K562 (cell line): ENCODE results near the gene GRIK2. TPM values are rescaled to one million over a fixed set of nuclear protein-coding genes. Genes with fewer than 3 reads are reported as not detected.

Experiments
- ATAC-seq: fragments of 200-7000 bp; cut with Tn5 transposase; 3 replicates; pipeline ENCODE4 v1.9.1; 2020; ENCODE audit warnings: moderate library complexity
- BruUV-seq: library from RNA; stranded (reverse); fragments of 400-500 nt; replicated peaks from 2 replicates; lab custom pipeline; 2021; lab: Mats Ljungman, UMichigan
- CTCF ChIA-PET: fragments of 300-600 bp; formaldehyde crosslinking; extraction: SDS; loops from one replicate; lab custom pipeline; 2021; ENCODE audit warnings: low intra/inter-chr PET ratio; lab: Yijun Ruan, JAX
- POLR2A ChIA-PET: fragments of 300-600, 350-650 bp; sonication (Branson Sonifier 250); formaldehyde crosslinking; extraction: SDS; loops from one replicate; lab custom pipeline; 2021; ENCODE audit warnings: antibody characterized with exemption, inconsistent platforms; lab: Yijun Ruan, JAX
- DNase-seq, 4 experiments: peaks; one replicate each; pipeline versions ENCODE4 v3.0.0 to v3.0.0-alpha.2; 2011 to 2018; ENCODE audit warnings: low spot score in 3 of 4, mixed read lengths in 3 of 4; ENCODE audit errors: extremely low read depth in 1 of 4
- FAIRE-seq: peaks from 2 replicates; lab custom pipeline; 2011; peaks lifted over from hg19 to GRCh38; lab: Jason Lieb, UNC
- H2AFZ ChIP-seq: 2 replicates; pipeline ENCODE4 v1.6.0; 2011; ENCODE audit warnings: low read depth, low read length, control low read depth, inconsistent platforms
- H3K27ac ChIP-seq: fragments of 200-600 bp; 3 replicates; pipeline ENCODE4 v1.8.0; 2011; ENCODE audit warnings: low read depth, mild to moderate bottlenecking, control low read depth, inconsistent platforms, low read length, moderate library complexity, mixed read lengths; ENCODE audit errors: extremely low read depth
- H3K27me3 ChIP-seq, 2 experiments: fragments of 300-600 bp in 1 of 2; 2 replicates in 1 of 2; 3 replicates in 1 of 2; pipeline versions ENCODE4 v1.6.0 to v1.8.0; 2011; ENCODE audit warnings: inconsistent platforms in 2 of 2, low read length in 2 of 2, mild to moderate bottlenecking in 1 of 2, mixed read lengths in 1 of 2, moderate library complexity in 1 of 2; ENCODE audit not compliant: control insufficient read depth in 2 of 2, insufficient read depth in 2 of 2
- H3K36me3 ChIP-seq: fragments of 300-600 bp; 3 replicates; pipeline ENCODE4 v1.8.0; 2011; ENCODE audit warnings: mild to moderate bottlenecking, low read length, inconsistent platforms; ENCODE audit not compliant: control insufficient read depth, insufficient read depth
- H3K4me1 ChIP-seq, 2 experiments: fragments of 200-600 bp in 1 of 2; replicated peaks in 1 of 2; 2 replicates in 1 of 2; 3 replicates in 1 of 2; pipeline versions ENCODE4 v1.5.1 to v1.8.0; 2011; ENCODE audit warnings: inconsistent platforms in 2 of 2, low read length in 2 of 2, mild to moderate bottlenecking in 1 of 2, mixed read lengths in 1 of 2, moderate library complexity in 1 of 2; ENCODE audit not compliant: control insufficient read depth in 2 of 2, insufficient read depth in 2 of 2
- H3K4me2 ChIP-seq: 2 replicates; pipeline ENCODE4 v1.6.1; 2011; ENCODE audit warnings: low read length, control low read depth, inconsistent platforms, mixed read lengths; ENCODE audit not compliant: insufficient read depth
- H3K4me3 ChIP-seq: fragments of 200-600 bp; sonication (generic), shearing (Covaris generic); 2 replicates; pipeline ENCODE4 v1.5.1; 2016; ENCODE audit warnings: control low read depth, inconsistent platforms
- H3K79me2 ChIP-seq: fragments of 200-600 bp; 3 replicates; pipeline ENCODE4 v1.8.0; 2011; ENCODE audit warnings: low read length, inconsistent platforms; ENCODE audit not compliant: control insufficient read depth, insufficient read depth
- H3K9ac ChIP-seq, 2 experiments: 2 replicates each; pipeline versions ENCODE4 v1.6.0 to v1.6.1; 2011; ENCODE audit warnings: low read depth in 2 of 2, low read length in 2 of 2, control low read depth in 1 of 2, inconsistent platforms in 1 of 2, mild to moderate bottlenecking in 1 of 2, mixed read lengths in 1 of 2; ENCODE audit not compliant: insufficient read depth in 1 of 2
- H3K9me1 ChIP-seq: one replicate; pipeline ENCODE4 v1.6.0; 2011; ENCODE audit warnings: inconsistent platforms, mild to moderate bottlenecking, low read length, moderate library complexity; ENCODE audit not compliant: control insufficient read depth, insufficient read depth
- H3K9me3 ChIP-seq: replicated peaks from 2 replicates; pipeline ENCODE4 v1.5.1; 2011; ENCODE audit warnings: low read depth, low read length, inconsistent platforms; ENCODE audit not compliant: control insufficient read depth, insufficient read depth
- H4K20me1 ChIP-seq: replicated peaks from 2 replicates; pipeline ENCODE4 v1.6.1; 2011; ENCODE audit warnings: low read length, inconsistent platforms, mixed read lengths; ENCODE audit not compliant: control insufficient read depth, insufficient read depth
- DDX20 ChIP-seq: fragments of 450-650 bp; IDR thresholded peaks from 2 replicates; pipeline ENCODE4 v1.6.1; 2016; ENCODE audit warnings: missing genetic modification characterization, low read depth, mild to moderate bottlenecking, missing compliant biosample characterization, moderate library complexity
- EWSR1 ChIP-seq: fragments of 450-650 bp; IDR thresholded peaks from 2 replicates; pipeline ENCODE4 v1.6.1; 2018; ENCODE audit warnings: borderline replicate concordance, mild to moderate bottlenecking, low read depth, moderate library complexity; ENCODE audit not compliant: partially characterized antibody
- FOXJ3 ChIP-seq: sonication (generic); formaldehyde crosslinking; IDR thresholded peaks from 2 replicates; pipeline ENCODE4 v1.4.0; 2020; ENCODE audit warnings: mild to moderate bottlenecking, missing genetic modification reagents
- FOXP1 ChIP-seq: sonication (generic); formaldehyde crosslinking; IDR thresholded peaks from 2 replicates; pipeline ENCODE4 v1.8.0; 2022; ENCODE audit warnings: mild to moderate bottlenecking, missing genetic modification reagents
- GTF2E2 ChIP-seq: fragments of 200-800 bp; sonication (Bioruptor generic); IDR thresholded peaks from 2 replicates; pipeline ENCODE4 v1.6.1; 2016; ENCODE audit warnings: missing genetic modification characterization, missing compliant biosample characterization
- MEF2A ChIP-seq: IDR thresholded peaks from 2 replicates; pipeline ENCODE4 v1.6.1; 2011; ENCODE audit warnings: low read depth, mild to moderate bottlenecking, low read length, moderate library complexity; ENCODE audit not compliant: control insufficient read depth
- PTTG1 ChIP-seq: fragments of 450-650 bp; IDR thresholded peaks from 2 replicates; pipeline ENCODE4 v1.6.1; 2016; ENCODE audit warnings: low read depth, mild to moderate bottlenecking, missing genetic modification characterization, missing compliant biosample characterization
- SMARCA4 ChIP-seq: fragments of 450-650 bp; IDR thresholded peaks from 2 replicates; pipeline ENCODE4 v1.6.1; 2016
- SOX6 ChIP-seq: fragments of 450-650 bp; IDR thresholded peaks from 2 replicates; pipeline ENCODE4 v1.6.1; 2014; ENCODE audit warnings: mild to moderate bottlenecking
- TCFL5 ChIP-seq: fragments of 250-450 bp; sonication (Bioruptor Pico); conservative IDR thresholded peaks from 2 replicates; pipeline ENCODE4 v1.6.1; 2021; ENCODE audit warnings: mild to moderate bottlenecking, moderate library complexity, matching md5 sums
- ZNF174 ChIP-seq: fragments of 250-450 bp; sonication (Bioruptor Pico); IDR thresholded peaks from 2 replicates; pipeline ENCODE4 v1.4.0; 2020; ENCODE audit warnings: mild to moderate bottlenecking
- WGBS: fragments of 100-300 bp; shearing (Covaris generic); methylation state at CpG from one replicate; pipeline ENCODE4 v1.1.6; 2016; ENCODE audit warnings: low coverage, mixed read lengths; ENCODE audit not compliant: insufficient coverage; ENCODE audit errors: missing lambda C conversion rate; 5-methylcytosine and 5-hydroxymethylcytosine counted together
- in situ Hi-C: fragments of 300-500 bp; cut with MboI; formaldehyde crosslinking; loops from 4 replicates; pipeline ENCODE4 v1.15.0; 2018; ENCODE audit warnings: inconsistent platforms, mixed read lengths
- intact Hi-C: fragments of 100-400 bp; cut with micrococcal nuclease; formaldehyde crosslinking; loops from 2 replicates; pipeline ENCODE4 v1.14.2; 2022
- polyA plus RNA-seq, 8 experiments: library from polyadenylated mRNA; depleted of rRNA in 4 of 8; stranded (reverse) in 5 of 8; unstranded in 3 of 8; fragments of >200 nt; fragmentation: Nextera tagmentation in 2 of 8; fragmentation: Illumina TruSeq in 1 of 8; extraction: Ambion mirVana in 2 of 8; extraction: Trizol in 1 of 8; gene quantifications; 2 replicates each; pipeline versions ENCODE4 v1.2.1 to v1.2.3, GENCODE V29; 2011 to 2014; ENCODE audit warnings: inconsistent platforms in 1 of 8, missing spikeins in 1 of 8
- total RNA-seq, 7 experiments: library from RNA; depleted of rRNA in 6 of 7; stranded (reverse); fragments of >200 nt in 6 of 7; fragmentation: Illumina TruSeq in 2 of 7; extraction: Trizol in 2 of 7; gene quantifications; 2 replicates each; pipeline versions ENCODE4 v1.2.1 to v1.2.3, GENCODE V29; 2011 to 2021; ENCODE audit warnings: low replicate concordance in 1 of 7

Gene GRIK2
- total and polyA plus RNA-seq, 9 of the 15 experiments (the other 6 are each of a cell fraction or from before 2014, with no cell fraction given) = not detected

- no peaks in the 10 kb centered on the region for H4K20me1 ChIP-seq
- H2AFZ ChIP-seq = no peak overlapping the region
- no peaks in the 10 kb centered on the region for H3K36me3 ChIP-seq
- H3K9me1 ChIP-seq = no peaks in the 10 kb centered on the region
- no peaks in the 10 kb centered on the region for H3K27me3 ChIP-seq
- ATAC-seq (no peak), FAIRE-seq (no peak), DNase-seq (no peak)
- H3K9ac ChIP-seq = no peak overlapping the region
- CTCF ChIA-PET = no interaction called here
- H3K79me2 ChIP-seq = no peaks in the 10 kb centered on the region
- TF ChIP-seq SMARCA4 (no peak), EWSR1 (no peak)
- H3K4me3 ChIP-seq = no peak overlapping the region
- intact Hi-C loops (no loop called here), in situ Hi-C loops (no loop called here)
- POLR2A ChIA-PET = no interaction called here
- no TSS peak for BruUV-seq
- H3K9me3 ChIP-seq = no peaks in the 10 kb centered on the region; the same call in 1 of the 2 replicates
- H3K27ac ChIP-seq = no peak overlapping the region
- H3K4me2 ChIP-seq = no peak overlapping the region
- no peaks in the 10 kb centered on the region for H3K4me1 ChIP-seq
Measured at GRCh38 chr6:101528801-101529200, 135.3 kb downstream of the GRIK2 start.

- in situ Hi-C loops = no loop called here
- FAIRE-seq = no peak
- no TSS peak for BruUV-seq
- no peaks in the 10 kb centered on the region for H3K9me1 ChIP-seq
- no peak overlapping the region for H3K4me2 ChIP-seq
- no peaks in the 10 kb centered on the region for H3K27me3 ChIP-seq
- ChIA-PET CTCF (no interaction called here), POLR2A (no interaction called here)
- no peak overlapping the region for H3K27ac ChIP-seq
- no peaks in the 10 kb centered on the region; the same call in 1 of the 2 replicates for H3K9me3 ChIP-seq
- H3K9ac ChIP-seq = no peak overlapping the region
- ATAC-seq = no peak
- no peaks in the 10 kb centered on the region for H3K79me2 ChIP-seq
- H3K36me3 ChIP-seq = no peaks in the 10 kb centered on the region
- no peak for TF ChIP-seq MEF2A
- TF ChIP-seq ZNF174 = no peak
- TF ChIP-seq FOXP1 (CRISPR knock-in tag) = no peak
- no peak for TF ChIP-seq GTF2E2 (tag)
- no peak for TF ChIP-seq DDX20 (tag)
- no peak for TF ChIP-seq TCFL5 (CRISPR knock-in tag)
- no peak for TF ChIP-seq SOX6
- TF ChIP-seq FOXJ3 = no peak
- TF ChIP-seq PTTG1 (tag) = no peak
- intact Hi-C loops = no loop called here
- H3K4me3 ChIP-seq = no peak overlapping the region
- DNase-seq = no peak
- no peak overlapping the region for H2AFZ ChIP-seq
- H3K4me1 ChIP-seq = no peaks in the 10 kb centered on the region
- WGBS = 0% methylated on average over 2 of the region's 2 CpGs
- H4K20me1 ChIP-seq = no peaks in the 10 kb centered on the region
Measured at GRCh38 chr6:101531538-101531937, 138.0 kb downstream of the GRIK2 start.
